SU-DHL-6 (cell line): ENCODE data around the gene BCAS3.
"Not testable (repeated sequence)": the region's sequence is repeated elsewhere in the genome, so short reads cannot be mapped to it uniquely, and the experiment has no call there.

Source experiments
- H2AFZ ChIP-seq: fragments of 200-600 bp; sonication (generic); 2 replicates; pipeline ENCODE4 v1.6.1; 2014; ENCODE audit warnings: low read depth, mild to moderate bottlenecking, moderate library complexity, mixed read lengths, antibody characterized with exemption, low read length; ENCODE audit not compliant: severe bottlenecking
- H3F3A ChIP-seq: fragments of 200-600 bp; shearing (Covaris generic); 2 replicates; pipeline ENCODE4 v1.6.0; 2016; ENCODE audit warnings: antibody characterized with exemption, mild to moderate bottlenecking; ENCODE audit not compliant: insufficient read depth
- H3K27ac ChIP-seq: fragments of 200-600 bp; sonication (generic); 2 replicates; pipeline ENCODE4 v1.5.1; 2016; ENCODE audit warnings: low read depth, mild to moderate bottlenecking, low read length, moderate library complexity, mixed read lengths
- H3K27me3 ChIP-seq: fragments of 200-600 bp; sonication (generic), shearing (Covaris generic); 2 replicates; pipeline ENCODE4 v1.6.0; 2014; ENCODE audit warnings: mild to moderate bottlenecking, low read length
- H3K36me3 ChIP-seq: fragments of 200-600 bp; sonication (generic); 2 replicates; pipeline ENCODE4 v1.6.1; 2014; ENCODE audit warnings: mild to moderate bottlenecking, low read length, mixed read lengths
- H3K4me2 ChIP-seq: fragments of 300-600, 200-600 bp; shearing (Covaris generic), sonication (generic); 2 replicates; pipeline ENCODE4 v1.6.0; 2014; ENCODE audit warnings: low read length, low read depth, mild to moderate bottlenecking; ENCODE audit not compliant: poor library complexity, severe bottlenecking
- H3K4me3 ChIP-seq: fragments of 200-600 bp; sonication (generic); 2 replicates; pipeline ENCODE4 v1.5.1; 2014; ENCODE audit warnings: antibody characterized with exemption, low read length, mild to moderate bottlenecking, mixed read lengths; ENCODE audit not compliant: insufficient read depth, poor library complexity, severe bottlenecking
- H3K79me2 ChIP-seq: fragments of 200-600 bp; sonication (generic); 2 replicates; pipeline ENCODE4 v1.6.1; 2014; ENCODE audit warnings: mild to moderate bottlenecking, low read length, moderate library complexity; ENCODE audit not compliant: insufficient read depth
- H3K9ac ChIP-seq: fragments of 200-600 bp; sonication (generic); 2 replicates; pipeline ENCODE4 v1.7.0; 2014; ENCODE audit warnings: mild to moderate bottlenecking, low read length
- H3K9me2 ChIP-seq: fragments of 200-600 bp; sonication (generic); replicated peaks from 2 replicates; pipeline ENCODE4 v1.6.1; 2014; ENCODE audit warnings: low read length; ENCODE audit not compliant: insufficient read depth
- H3K9me3 ChIP-seq: fragments of 200-600 bp; sonication (generic); 2 replicates; pipeline ENCODE4 v1.6.1; 2014; ENCODE audit warnings: low read length, mixed read lengths; ENCODE audit not compliant: insufficient read depth
- H4K20me1 ChIP-seq: fragments of 200-600 bp; sonication (generic); 2 replicates; pipeline ENCODE4 v1.6.1; 2014; ENCODE audit warnings: low read depth, mild to moderate bottlenecking, antibody characterized with exemption, low read length, moderate library complexity, mixed read lengths
- EZH2phosphoT487 ChIP-seq: fragments of 200-600 bp; sonication (generic), shearing (Covaris generic); conservative IDR thresholded peaks from 2 replicates; pipeline ENCODE4 v1.6.1; 2018; ENCODE audit warnings: mild to moderate bottlenecking, antibody characterized with exemption, low read length, moderate library complexity, mixed read lengths
- TF ChIP-seq, protein P1 (sequence below): fragments of 200-600 bp; sonication (generic); IDR thresholded peaks from one replicate; pipeline ENCODE4 v1.5.1; 2017; ENCODE audit warnings: antibody characterized with exemption, mild to moderate bottlenecking, low read length, moderate library complexity; ENCODE audit not compliant: insufficient read depth, poor library complexity, severe bottlenecking

The BCAS3 gene

GRCh38 chr17:61000911-61001310 lies 323.3 kb downstream of the BCAS3 start:
- Histone ChIP-seq H3K9ac (no peak overlapping the region), H3K27ac (no peak overlapping the region), H3K4me3 (no peak overlapping the region), H3K36me3 (no peaks in the 10 kb centered on the region), H3K9me2 (no peaks in the 10 kb centered on the region), H3K79me2 (no peaks in the 10 kb centered on the region), H4K20me1 (no peaks in the 10 kb centered on the region), H3K27me3 (no peaks in the 10 kb centered on the region), H2AFZ (no peak overlapping the region), H3K9me3 (no peaks in the 10 kb centered on the region), H3F3A (no peaks in the 10 kb centered on the region), H3K4me2 (no peak overlapping the region)
- TF ChIP-seq, protein P1, sequence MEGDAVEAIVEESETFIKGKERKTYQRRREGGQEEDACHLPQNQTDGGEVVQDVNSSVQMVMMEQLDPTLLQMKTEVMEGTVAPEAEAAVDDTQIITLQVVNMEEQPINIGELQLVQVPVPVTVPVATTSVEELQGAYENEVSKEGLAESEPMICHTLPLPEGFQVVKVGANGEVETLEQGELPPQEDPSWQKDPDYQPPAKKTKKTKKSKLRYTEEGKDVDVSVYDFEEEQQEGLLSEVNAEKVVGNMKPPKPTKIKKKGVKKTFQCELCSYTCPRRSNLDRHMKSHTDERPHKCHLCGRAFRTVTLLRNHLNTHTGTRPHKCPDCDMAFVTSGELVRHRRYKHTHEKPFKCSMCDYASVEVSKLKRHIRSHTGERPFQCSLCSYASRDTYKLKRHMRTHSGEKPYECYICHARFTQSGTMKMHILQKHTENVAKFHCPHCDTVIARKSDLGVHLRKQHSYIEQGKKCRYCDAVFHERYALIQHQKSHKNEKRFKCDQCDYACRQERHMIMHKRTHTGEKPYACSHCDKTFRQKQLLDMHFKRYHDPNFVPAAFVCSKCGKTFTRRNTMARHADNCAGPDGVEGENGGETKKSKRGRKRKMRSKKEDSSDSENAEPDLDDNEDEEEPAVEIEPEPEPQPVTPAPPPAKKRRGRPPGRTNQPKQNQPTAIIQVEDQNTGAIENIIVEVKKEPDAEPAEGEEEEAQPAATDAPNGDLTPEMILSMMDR = no peak
- no peak for TF ChIP-seq EZH2phosphoT487

DNA sequence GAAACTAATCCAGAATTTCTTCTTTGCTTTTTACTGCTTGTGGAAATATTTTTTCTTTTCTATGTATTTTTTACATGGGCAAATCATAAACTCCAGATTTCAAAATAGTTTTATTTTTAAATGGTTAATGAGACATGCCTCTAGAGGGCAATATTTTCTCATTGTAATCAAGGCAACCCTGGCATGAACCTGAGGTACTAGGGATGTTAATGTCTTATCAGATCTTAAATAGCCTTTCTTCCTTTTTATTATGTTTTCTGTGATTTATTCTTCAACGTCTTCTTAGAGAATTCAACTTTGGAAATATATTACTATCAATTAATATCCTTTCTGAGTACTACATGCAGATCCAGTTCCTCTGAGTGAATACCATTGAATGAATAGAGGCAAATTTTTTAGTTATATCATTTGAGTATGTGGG lies 324.7 kb downstream of the BCAS3 start:
- Histone ChIP-seq H3F3A (no peaks in the 10 kb centered on the region), H3K9me2 (no peaks in the 10 kb centered on the region), H3K4me3 (no peak overlapping the region), H3K9me3 (no peaks in the 10 kb centered on the region), H3K4me2 (no peak overlapping the region), H3K36me3 (no peaks in the 10 kb centered on the region), H3K27ac (no peak overlapping the region), H2AFZ (no peak overlapping the region), H3K9ac (no peak overlapping the region), H3K27me3 (no peaks in the 10 kb centered on the region), H4K20me1 (no peaks in the 10 kb centered on the region; the same call in 1 of the 2 replicates), H3K79me2 (no peaks in the 10 kb centered on the region)
- TF ChIP-seq EZH2phosphoT487 = no peak
- TF ChIP-seq, protein P1 = peak; percentile 35

- Histone ChIP-seq H3K9ac (no peak overlapping the region), H2AFZ (no peak overlapping the region), H3K9me3 (no peaks in the 10 kb centered on the region), H3F3A (no peaks in the 10 kb centered on the region), H3K4me3 (no peak overlapping the region), H3K36me3 (no peaks in the 10 kb centered on the region), H3K27ac (no peak overlapping the region), H3K27me3 (no peaks in the 10 kb centered on the region), H3K79me2 (no peaks in the 10 kb centered on the region), H4K20me1 (no peaks in the 10 kb centered on the region; the same call in 1 of the 2 replicates), H3K9me2 (no peaks in the 10 kb centered on the region), H3K4me2 (no peak overlapping the region)
- no peak for TF ChIP-seq EZH2phosphoT487
- TF ChIP-seq, protein P1 = no peak
These were observed 327.7 kb downstream of the BCAS3 start for GRCh38 chr17:61005358-61005757.

- not testable (repeated sequence) for H3K9ac ChIP-seq, H3K79me2 ChIP-seq, H3K4me3 ChIP-seq, H3K9me2 ChIP-seq, H2AFZ ChIP-seq, H3K9me3 ChIP-seq, H3K27me3 ChIP-seq, H3K27ac ChIP-seq, H4K20me1 ChIP-seq, H3K4me2 ChIP-seq, H3K36me3 ChIP-seq, H3F3A ChIP-seq
These were observed 328.3 kb downstream of the BCAS3 start for GRCh38 chr17:61005958-61006357.
